Fibroblast of skin of right biceps (primary cell): ENCODE measurements around the gene SGMS1.

ENCODE experiments used
- DNase-seq: peaks from one replicate; pipeline ENCODE4 v3.0.0-alpha.2; 2013

The SGMS1 gene

GRCh38 chr10:50415292-50415691 is 208.5 kb downstream of the SGMS1 start:
- DNase-seq: no peak

GRCh38 chr10:50410066-50410811 is 213.5 kb downstream of the SGMS1 start:
- DNase-seq: no peak

DNA sequence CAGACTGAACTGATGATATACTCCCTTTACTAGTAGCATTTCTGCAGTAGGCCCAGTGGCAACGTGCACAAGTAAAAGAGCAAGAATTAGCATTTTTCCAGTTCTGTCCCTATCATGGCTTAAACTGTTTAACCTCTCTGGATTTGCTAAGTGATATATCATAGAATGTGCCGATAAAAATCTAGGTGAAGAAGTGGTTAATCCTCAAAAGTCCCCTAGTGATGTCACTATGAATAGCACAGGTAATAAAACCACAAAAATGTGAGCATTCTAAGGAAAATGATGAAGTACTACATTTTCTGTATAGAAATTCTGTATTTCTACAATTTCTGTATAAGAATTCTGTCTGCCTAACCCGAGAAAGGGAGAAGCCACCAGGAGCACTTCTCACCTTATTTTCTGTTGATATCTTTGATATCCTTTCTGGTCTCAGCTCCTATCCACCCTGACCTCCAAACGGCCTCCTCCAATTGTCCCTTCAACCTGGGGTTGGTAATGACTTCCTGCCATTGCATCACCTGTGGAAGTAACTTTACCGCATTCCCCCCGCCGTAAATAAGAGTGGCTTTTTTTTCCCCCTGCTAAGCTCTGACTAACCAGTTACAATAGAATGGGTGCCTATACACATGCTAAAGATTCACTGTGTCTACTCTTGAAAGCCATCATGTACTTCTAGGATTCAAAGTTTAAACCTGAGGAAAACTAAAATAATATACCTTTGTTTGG is 216.5 kb downstream of the SGMS1 start:
- no peak for DNase-seq

- no peak for DNase-seq
Observed at GRCh38 chr10:50406457-50407070, 217.2 kb downstream of the SGMS1 start.

- DNase-seq: no peak
Observed at GRCh38 chr10:50405723-50406122, 218.0 kb downstream of the SGMS1 start.

- DNase-seq: no peak
Observed at GRCh38 chr10:50404021-50404773, 219.6 kb downstream of the SGMS1 start.

- DNase-seq: no peak
Observed at GRCh38 chr10:50403074-50403473, 220.7 kb downstream of the SGMS1 start.

GRCh38 chr10:50402466-50402865 is 221.3 kb downstream of the SGMS1 start:
- DNase-seq: no peak

GRCh38 chr10:50400694-50401093 is 223.1 kb downstream of the SGMS1 start:
- DNase-seq: no peak

DNA sequence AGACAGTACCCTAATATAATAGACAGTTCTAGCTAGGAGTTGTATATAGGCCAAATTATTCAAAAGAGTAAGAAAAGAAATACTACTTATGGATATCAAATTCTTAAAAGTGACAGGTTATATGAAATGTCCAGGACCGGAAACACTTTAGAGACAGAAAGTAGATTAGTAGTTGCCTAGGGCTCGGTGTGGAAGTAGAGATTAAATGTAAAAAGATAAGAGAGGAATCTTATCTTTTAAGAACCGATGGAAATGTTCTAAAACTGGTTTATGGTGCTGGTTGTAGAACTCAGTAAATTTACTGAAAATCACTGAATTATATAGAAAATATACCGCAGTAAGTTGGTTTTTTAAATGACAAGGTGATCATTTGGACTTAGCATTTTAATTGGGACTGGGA is 224.9 kb downstream of the SGMS1 start:
- no peak for DNase-seq

GRCh38 chr10:50398381-50398780 is 225.4 kb downstream of the SGMS1 start:
- DNase-seq: no peak

DNA sequence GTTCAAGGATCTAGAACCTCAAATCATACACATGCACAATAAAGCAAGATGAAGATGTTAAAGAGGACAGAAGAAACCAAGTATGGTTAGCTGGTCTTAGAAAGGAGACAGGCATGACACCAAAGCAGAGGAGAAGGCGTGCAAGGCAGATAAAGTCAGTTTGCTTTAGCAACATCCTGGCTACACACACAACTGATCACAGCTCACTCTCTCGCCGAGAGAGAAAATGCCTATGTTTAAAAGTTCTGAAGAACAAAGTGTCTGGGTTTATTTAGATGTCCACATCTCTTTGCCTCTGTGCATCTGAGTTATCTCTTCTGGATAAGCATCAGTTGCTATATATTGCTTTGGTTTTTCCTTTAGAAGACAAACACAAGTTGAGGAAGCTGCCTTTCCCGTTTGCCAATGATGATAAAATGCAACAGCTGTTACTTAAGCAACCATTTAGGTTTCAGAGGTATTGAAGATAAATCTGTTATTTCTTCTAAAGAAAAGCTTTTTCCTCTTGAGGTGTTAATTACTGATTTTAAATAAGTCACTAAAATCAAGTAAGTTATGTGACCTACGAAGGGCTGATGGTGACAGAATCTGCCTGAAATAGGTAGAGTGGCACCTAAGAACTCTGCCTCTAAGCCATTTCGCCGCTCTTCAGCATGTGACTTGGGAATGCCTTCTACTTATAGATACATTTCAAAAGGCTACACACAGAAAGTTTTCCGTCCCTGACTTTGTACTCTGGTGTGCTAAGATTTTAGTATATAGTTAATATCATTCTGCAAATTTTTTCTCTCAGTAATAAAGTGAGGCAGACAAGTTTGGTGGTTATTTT is 226.2 kb downstream of the SGMS1 start:
- no peak for DNase-seq

DNA sequence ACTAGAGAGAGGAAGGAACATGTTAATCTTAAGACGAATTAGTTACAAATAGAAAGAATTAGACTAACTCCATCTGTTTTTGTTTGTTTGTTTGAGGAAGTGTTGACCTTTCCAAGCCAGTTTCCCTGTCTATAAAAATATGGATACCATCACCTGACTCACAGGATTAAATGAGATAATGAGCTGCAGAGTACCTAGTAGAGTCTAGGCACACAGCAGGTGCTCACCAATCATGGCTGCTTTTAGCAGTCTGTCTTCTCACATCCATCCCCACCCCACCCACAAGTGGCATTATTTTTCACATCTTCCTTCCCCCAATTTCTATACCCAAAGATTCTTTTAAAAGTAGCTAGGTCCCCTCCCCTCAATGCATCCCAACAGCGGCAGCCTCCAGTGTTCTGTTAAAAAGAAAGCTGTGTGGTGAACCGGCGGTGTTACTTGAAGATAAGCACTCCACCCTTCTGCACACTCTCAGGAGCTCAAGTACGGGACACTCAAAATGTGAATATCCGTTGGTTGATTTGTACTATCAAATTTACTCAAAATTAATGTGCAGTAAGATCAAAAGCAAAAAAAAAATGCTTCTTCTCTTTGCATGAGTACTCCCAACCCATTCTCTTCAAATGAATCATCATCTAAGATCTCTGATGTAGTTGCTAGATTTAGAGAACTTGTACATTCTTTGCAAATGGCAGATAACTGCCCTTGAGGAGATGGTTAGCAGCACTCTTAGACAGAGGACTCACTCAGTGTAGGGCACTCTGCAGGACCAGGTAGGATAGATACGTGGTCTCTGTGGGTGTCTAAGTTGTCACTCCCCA is 227.1 kb downstream of the SGMS1 start:
- peak; percentile 69 for DNase-seq

GRCh38 chr10:50395851-50396250 is 227.9 kb downstream of the SGMS1 start:
- DNase-seq: no peak

- no peak for DNase-seq
Observed at GRCh38 chr10:50395271-50395670, 228.5 kb downstream of the SGMS1 start.

GRCh38 chr10:50394832-50395231 is 228.9 kb downstream of the SGMS1 start:
- DNase-seq: no peak

DNA sequence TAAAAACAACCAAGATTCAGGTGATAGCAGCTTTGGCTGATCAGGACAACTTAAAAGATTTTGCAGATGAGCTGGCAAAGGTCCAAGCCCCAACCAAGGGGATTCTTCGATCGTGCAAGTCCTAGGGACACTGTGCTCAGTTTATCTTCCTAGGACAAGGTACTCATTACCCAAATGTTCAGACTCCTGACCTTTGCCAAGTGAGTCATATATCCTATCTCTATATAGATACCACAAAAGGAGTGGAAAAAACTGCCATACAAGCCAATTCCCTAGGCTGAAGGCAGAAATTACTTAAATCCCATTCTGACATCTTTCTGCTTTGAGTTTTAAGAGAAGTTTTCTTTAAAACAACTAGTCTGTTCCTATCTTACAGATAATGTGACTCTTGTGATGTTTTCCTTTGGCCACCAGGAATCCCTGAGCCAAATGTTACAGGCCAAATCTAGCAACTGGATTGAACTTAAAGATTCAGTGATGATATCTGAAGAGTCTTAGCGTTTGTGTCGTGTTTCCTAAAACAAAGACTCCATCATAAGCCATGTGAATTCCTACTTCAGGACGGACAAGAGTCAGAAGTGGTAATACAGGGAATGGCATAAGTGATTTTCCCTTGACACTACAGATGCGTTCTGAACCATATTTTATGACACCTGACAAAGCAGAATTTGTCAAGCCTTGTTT is 229.8 kb downstream of the SGMS1 start:
- peak; percentile 33 for DNase-seq

GRCh38 chr10:50392966-50393718 is 230.6 kb downstream of the SGMS1 start:
- no peak for DNase-seq

- no peak for DNase-seq
Observed at GRCh38 chr10:50392426-50392825, 231.3 kb downstream of the SGMS1 start.

GRCh38 chr10:50390302-50390701 is 233.5 kb downstream of the SGMS1 start:
- DNase-seq: no peak
